Effector memory CD8-positive, alpha-beta T cell (primary cell): ENCODE results near the gene IKBKE.
A peak's percentile ranks its signal among the peaks of the same experiment; 100 is the strongest.
"Not testable (repeated sequence)": the region's sequence is repeated elsewhere in the genome, so short reads cannot be mapped to it uniquely, and the experiment has no call there.

ENCODE experiments used
- ATAC-seq: fragments of 150-1000 bp; cut with Tn5 transposase; replicated peaks from 2 replicates; pipeline ENCODE4 v1.10.0; 2021; ENCODE audit warnings: mild to moderate bottlenecking, moderate library complexity
- DNase-seq, 3 experiments: peaks; one replicate each; pipeline ENCODE4 v3.0.0; 2021
- H3K27ac Mint-ChIP-seq, 2 donors: one replicate each; pipeline ENCODE4 v1.8.0; 2022; ENCODE audit warnings: mild to moderate bottlenecking in 2 of 2, mixed read lengths in 2 of 2, moderate library complexity in 2 of 2
- H3K27me3 Mint-ChIP-seq, 2 donors: one replicate each; pipeline ENCODE4 v1.8.0; 2022; ENCODE audit warnings: mixed read lengths in 2 of 2
- H3K36me3 Mint-ChIP-seq: one replicate; pipeline ENCODE4 v1.8.0; 2022; ENCODE audit warnings: mild to moderate bottlenecking, moderate library complexity, mixed read lengths; ENCODE audit not compliant: insufficient read depth
- H3K4me1 Mint-ChIP-seq, 2 donors: one replicate each; pipeline ENCODE4 v1.8.0; 2022; ENCODE audit warnings: low read depth in 2 of 2, mixed read lengths in 2 of 2
- H3K4me3 Mint-ChIP-seq, 2 donors: one replicate each; pipeline ENCODE4 v1.8.0; 2022; ENCODE audit warnings: mild to moderate bottlenecking in 2 of 2, mixed read lengths in 2 of 2, moderate library complexity in 2 of 2
- H3K9me3 Mint-ChIP-seq, 2 donors: one replicate each; pipeline ENCODE4 v1.8.0; 2022; ENCODE audit warnings: mixed read lengths in 2 of 2

Gene IKBKE

DNA sequence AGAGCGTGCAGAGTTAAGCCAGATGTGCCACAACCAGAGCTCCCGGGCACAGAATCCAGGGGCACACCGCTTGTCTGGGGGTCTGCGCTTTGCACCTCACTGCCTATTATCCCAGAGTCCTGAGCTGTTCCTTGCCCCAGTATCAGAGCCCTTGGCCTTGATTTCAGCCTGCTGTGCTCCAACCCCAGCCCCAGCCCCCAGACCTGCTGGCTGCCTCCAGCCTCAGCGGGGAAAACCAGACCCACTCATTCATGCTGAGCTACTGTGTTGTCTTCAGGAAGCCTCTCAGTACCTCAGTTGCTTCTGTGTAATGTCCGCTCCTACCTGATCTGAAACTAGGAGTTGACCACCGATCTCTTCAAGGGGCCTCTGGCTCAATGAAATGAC lies 1.1 kb downstream of the IKBKE start:
- Mint-ChIP-seq H3K4me1 (peaks cover 59 to 68% of the 10 kb centered on the region in 2 donors), H3K36me3 (peaks cover 33% of the 10 kb centered on the region), H3K9me3 (no peaks in the 10 kb centered on the region), H3K4me3 (peak overlapping the region; percentile 86 to 91), H3K27ac (peak overlapping the region; percentile 88 to 94), H3K27me3 (no peaks in the 10 kb centered on the region)
- DNase-seq (no peak), ATAC-seq (no peak)

DNA sequence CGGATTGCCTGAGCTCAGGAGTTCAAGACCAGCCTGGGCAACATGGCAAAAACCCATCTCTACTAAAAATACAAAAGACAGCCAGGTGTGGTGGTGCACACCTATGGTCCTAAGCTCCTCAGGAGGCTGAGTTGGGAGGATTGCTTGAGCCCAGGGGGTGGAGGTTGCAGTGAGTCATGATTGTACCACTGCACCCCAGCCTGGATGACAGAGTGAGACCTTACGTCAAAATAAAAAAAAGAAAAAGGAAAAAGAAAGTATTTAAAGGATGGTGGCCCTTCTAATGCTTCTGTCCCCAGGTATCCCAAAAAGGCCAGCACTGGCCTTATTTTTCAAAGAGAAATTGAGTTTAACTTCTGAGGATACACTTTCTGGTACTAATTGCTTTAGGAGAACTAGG lies 1.7 kb downstream of the IKBKE start:
- no peaks in the 10 kb centered on the region for H3K9me3 Mint-ChIP-seq
- no peak for DNase-seq
- peak overlapping the region; percentile 88 to 94 for H3K27ac Mint-ChIP-seq
- peaks cover 52 to 65% of the 10 kb centered on the region in 2 donors for H3K4me1 Mint-ChIP-seq
- peaks cover 32% of the 10 kb centered on the region for H3K36me3 Mint-ChIP-seq
- H3K4me3 Mint-ChIP-seq, result peak overlapping the region; percentile 86 to 91
- no peaks in the 10 kb centered on the region for H3K27me3 Mint-ChIP-seq
- ATAC-seq, result no peak

DNA sequence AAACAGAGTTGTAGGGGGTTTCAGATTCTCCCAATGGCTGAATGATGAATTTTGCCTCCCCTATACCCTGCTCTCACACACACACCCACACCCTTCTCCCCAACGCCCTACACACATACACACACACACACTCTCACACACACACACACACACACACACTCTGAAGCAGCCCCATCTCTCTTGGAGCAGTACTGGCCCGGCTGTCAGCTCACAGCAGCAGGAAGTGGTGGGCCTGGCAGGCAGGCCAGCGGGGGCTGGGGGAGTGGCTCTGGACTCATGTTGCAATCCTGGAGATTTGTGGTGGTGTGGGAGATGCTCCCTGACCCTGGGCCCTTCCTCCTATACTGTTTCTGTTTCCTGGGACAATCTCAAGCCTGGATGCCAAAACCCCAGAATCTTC lies 2.2 kb downstream of the IKBKE start:
- Mint-ChIP-seq H3K9me3 (no peaks in the 10 kb centered on the region), H3K4me1 (peaks cover 48 to 62% of the 10 kb centered on the region in 2 donors), H3K27ac (peak overlapping the region; percentile 88 to 94), H3K4me3 (peak overlapping the region; percentile 86 to 91), H3K36me3 (peaks cover 32% of the 10 kb centered on the region), H3K27me3 (no peaks in the 10 kb centered on the region)
- peak; percentile 16 for ATAC-seq
- DNase-seq, result peak in 1 of 3 experiments; percentile 24

GRCh38 chr1:206472886-206473285 lies 2.6 kb downstream of the IKBKE start:
- H3K4me1 Mint-ChIP-seq, result peaks cover 45 to 60% of the 10 kb centered on the region in 2 donors
- peak overlapping the region; percentile 86 to 91 for H3K4me3 Mint-ChIP-seq
- H3K27ac Mint-ChIP-seq, result peak overlapping the region; percentile 88 to 94
- no peaks in the 10 kb centered on the region for H3K27me3 Mint-ChIP-seq
- DNase-seq (no peak), ATAC-seq (no peak)
- no peaks in the 10 kb centered on the region for H3K9me3 Mint-ChIP-seq
- peaks cover 32% of the 10 kb centered on the region for H3K36me3 Mint-ChIP-seq

DNA sequence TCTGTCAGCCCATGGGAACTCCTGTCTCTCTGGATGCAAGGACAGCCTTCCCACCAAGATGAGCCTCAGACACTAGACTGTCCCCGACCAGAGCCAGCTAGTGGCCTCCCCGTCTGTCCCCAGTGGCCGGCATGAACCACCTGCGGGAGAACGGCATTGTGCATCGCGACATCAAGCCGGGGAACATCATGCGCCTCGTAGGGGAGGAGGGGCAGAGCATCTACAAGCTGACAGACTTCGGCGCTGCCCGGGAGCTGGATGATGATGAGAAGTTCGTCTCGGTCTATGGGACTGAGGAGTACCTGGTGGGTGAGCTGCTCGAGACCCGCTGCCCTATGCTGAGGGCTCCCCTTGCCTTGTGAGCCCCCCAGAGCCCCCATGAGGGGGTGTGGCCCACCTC lies 5.8 kb downstream of the IKBKE start:
- ATAC-seq (no peak), DNase-seq (no peak)
- Mint-ChIP-seq H3K9me3 (no peaks in the 10 kb centered on the region), H3K4me3 (no peak overlapping the region), H3K27me3 (no peaks in the 10 kb centered on the region), H3K27ac (peak overlapping the region in 1 of 2 donors; percentile 68), H3K4me1 (peaks cover 34 to 38% of the 10 kb centered on the region in 2 donors), H3K36me3 (peaks cover 42% of the 10 kb centered on the region)

GRCh38 chr1:206476591-206476990 lies 6.3 kb downstream of the IKBKE start:
- no peak for DNase-seq
- ATAC-seq, result no peak
- Mint-ChIP-seq H3K9me3 (no peaks in the 10 kb centered on the region), H3K27me3 (no peaks in the 10 kb centered on the region), H3K4me1 (peaks cover 29 to 33% of the 10 kb centered on the region in 2 donors), H3K4me3 (no peak overlapping the region), H3K27ac (no peak overlapping the region), H3K36me3 (peaks cover 48% of the 10 kb centered on the region)

DNA sequence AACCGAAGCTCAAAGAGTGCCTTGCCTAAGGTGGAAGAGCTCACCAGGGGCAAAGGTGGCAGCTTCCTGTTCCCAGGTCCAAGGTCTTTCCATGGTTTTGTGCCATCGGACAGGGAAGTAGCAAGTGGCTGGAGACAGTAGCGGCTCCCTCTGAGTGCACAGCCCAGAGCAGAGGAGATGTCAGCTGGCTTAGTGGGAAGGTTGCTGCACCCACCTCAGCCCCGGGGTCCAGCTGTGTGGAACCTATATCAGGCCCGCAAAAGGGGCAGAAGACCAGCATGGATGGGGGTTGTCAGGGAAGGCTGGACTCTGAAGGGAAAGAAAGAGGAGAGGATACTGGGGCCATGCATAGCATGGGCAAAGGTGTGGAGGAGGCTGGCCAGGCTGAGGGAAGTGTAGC lies 6.8 kb downstream of the IKBKE start:
- no peak overlapping the region for H3K27ac Mint-ChIP-seq
- H3K36me3 Mint-ChIP-seq, result peaks cover 48% of the 10 kb centered on the region
- ATAC-seq (no peak), DNase-seq (no peak)
- H3K27me3 Mint-ChIP-seq, result no peaks in the 10 kb centered on the region
- no peak overlapping the region for H3K4me3 Mint-ChIP-seq
- no peaks in the 10 kb centered on the region for H3K9me3 Mint-ChIP-seq
- H3K4me1 Mint-ChIP-seq, result peaks cover 24 to 28% of the 10 kb centered on the region in 2 donors

- no peaks in the 10 kb centered on the region for H3K9me3 Mint-ChIP-seq
- H3K27me3 Mint-ChIP-seq, result no peaks in the 10 kb centered on the region
- H3K4me1 Mint-ChIP-seq, result peaks cover 17 to 23% of the 10 kb centered on the region in 2 donors
- no peak overlapping the region for H3K4me3 Mint-ChIP-seq
- H3K27ac Mint-ChIP-seq, result no peak overlapping the region
- ATAC-seq, result no peak
- DNase-seq, result no peak
- peaks cover 48% of the 10 kb centered on the region for H3K36me3 Mint-ChIP-seq
These were observed 7.5 kb downstream of the IKBKE start for GRCh38 chr1:206477581-206478380.

GRCh38 chr1:206478746-206479145 lies 8.5 kb downstream of the IKBKE start:
- Mint-ChIP-seq H3K27me3 (no peaks in the 10 kb centered on the region), H3K4me3 (no peak overlapping the region), H3K36me3 (peaks cover 52% of the 10 kb centered on the region), H3K4me1 (peaks cover 15 to 16% of the 10 kb centered on the region in 2 donors), H3K9me3 (no peaks in the 10 kb centered on the region), H3K27ac (no peak overlapping the region)
- DNase-seq (no peak), ATAC-seq (no peak)

- Mint-ChIP-seq H3K4me1 (peaks cover 10 to 16% of the 10 kb centered on the region in 2 donors), H3K36me3 (peaks cover 47% of the 10 kb centered on the region), H3K4me3 (no peak overlapping the region), H3K9me3 (no peaks in the 10 kb centered on the region), H3K27me3 (no peaks in the 10 kb centered on the region), H3K27ac (peak overlapping the region; percentile 7 to 41)
- DNase-seq, result peak; percentile 54 to 66 (median 64)
- ATAC-seq, result peak; percentile 83
These were observed 9.2 kb downstream of the IKBKE start for GRCh38 chr1:206479183-206480125.

DNA sequence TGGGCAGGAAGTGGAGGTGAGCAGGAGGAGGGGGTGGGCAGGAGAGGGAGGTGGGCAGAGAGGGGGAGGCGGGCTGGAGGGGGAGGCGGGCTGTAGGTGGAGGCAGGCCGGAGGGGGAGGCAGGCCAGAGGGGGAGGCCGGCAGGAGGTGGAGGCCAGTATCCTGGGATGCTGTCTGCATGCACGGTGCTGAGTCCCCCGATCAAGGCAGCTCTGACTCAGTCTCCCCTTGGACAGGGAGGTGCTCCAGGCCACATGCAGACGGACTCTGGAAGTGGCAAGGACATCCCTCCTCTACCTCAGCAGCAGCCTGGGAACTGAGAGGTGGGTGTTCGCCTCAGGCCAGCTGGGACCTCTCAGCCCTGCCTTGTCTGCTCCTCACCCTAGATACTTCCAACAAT lies 9.9 kb downstream of the IKBKE start:
- Mint-ChIP-seq H3K27ac (peak overlapping the region in 1 of 2 donors; percentile 42), H3K4me1 (peaks cover 10 to 16% of the 10 kb centered on the region in 2 donors), H3K4me3 (no peak overlapping the region)

DNA sequence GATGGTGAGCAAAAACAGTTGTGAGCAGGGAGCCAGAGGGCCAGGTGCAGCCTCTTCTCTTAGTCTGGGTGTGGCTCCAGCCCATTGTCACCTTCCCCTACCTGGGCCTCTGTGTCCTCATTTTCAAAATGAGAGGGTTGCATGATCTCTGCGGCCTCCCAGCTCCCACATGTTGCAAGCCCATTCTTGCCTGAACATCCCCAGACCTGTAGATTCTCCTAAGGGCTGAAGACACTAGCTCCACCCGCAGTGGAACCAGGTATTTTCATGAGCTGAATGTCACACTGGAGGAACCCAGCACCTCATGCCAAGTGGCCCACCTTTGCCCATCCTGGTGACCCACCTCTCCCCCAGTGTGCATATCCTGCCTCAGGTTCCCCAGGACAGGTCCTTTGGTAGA lies 12.3 kb downstream of the IKBKE start:
- Mint-ChIP-seq H3K4me3 (no peak overlapping the region), H3K27ac (peak overlapping the region in 1 of 2 donors; percentile 16), H3K36me3 (peaks cover 37% of the 10 kb centered on the region), H3K9me3 (no peaks in the 10 kb centered on the region), H3K4me1 (peaks cover 7 to 8% of the 10 kb centered on the region in 2 donors), H3K27me3 (no peaks in the 10 kb centered on the region)
- ATAC-seq (no peak), DNase-seq (no peak)

More for the DNA sequence above, 9.9 kb downstream of the IKBKE start:
- DNase-seq (no peak), ATAC-seq (no peak)
- Mint-ChIP-seq H3K36me3 (peaks cover 48% of the 10 kb centered on the region), H3K9me3 (no peaks in the 10 kb centered on the region), H3K27me3 (no peaks in the 10 kb centered on the region)

DNA sequence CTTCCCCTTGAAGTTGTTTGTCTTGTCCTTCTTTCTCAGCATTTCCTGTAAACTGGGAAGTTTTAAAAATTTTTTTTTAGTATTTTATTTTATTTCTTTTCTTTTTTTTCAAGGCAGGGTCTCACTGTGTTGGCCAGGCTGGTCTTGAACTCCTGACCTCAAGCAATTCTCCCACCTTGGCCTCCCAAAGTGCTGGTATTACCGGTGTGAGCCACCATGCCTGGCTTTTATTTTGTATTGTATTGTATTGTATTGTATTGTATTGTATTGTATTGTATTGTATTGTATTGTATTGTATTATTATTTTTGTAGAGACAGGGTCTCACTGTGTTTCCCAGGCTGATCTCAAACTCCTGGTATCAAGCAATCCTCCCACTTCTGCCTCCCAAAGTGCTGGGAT lies 13.6 kb downstream of the IKBKE start:
- not testable (repeated sequence) for H3K27me3 Mint-ChIP-seq, H3K27ac Mint-ChIP-seq, ATAC-seq, DNase-seq, H3K4me3 Mint-ChIP-seq, H3K9me3 Mint-ChIP-seq
- Mint-ChIP-seq H3K36me3 (peaks cover 38% of the 10 kb centered on the region), H3K4me1 (peaks cover 7 to 12% of the 10 kb centered on the region in 2 donors)
